GM21786 (cell line): ENCODE measurements around the gene FLT1.

Experiments used
- ATAC-seq: cut with Tn5 transposase; IDR thresholded peaks from one replicate; pipeline ENCODE4 v1.9.1; 2021; ENCODE audit not compliant: unreplicated experiment

FLT1 gene

GRCh38 chr13:28459911-28460310 is 35.0 kb downstream of the FLT1 start:
- no peak for ATAC-seq

- ATAC-seq = no peak
Observed at GRCh38 chr13:28458608-28459007, 36.3 kb downstream of the FLT1 start.

GRCh38 chr13:28458051-28458450 is 36.9 kb downstream of the FLT1 start:
- no peak for ATAC-seq

- ATAC-seq = no peak
Observed at GRCh38 chr13:28457521-28457920, 37.4 kb downstream of the FLT1 start.

GRCh38 chr13:28455580-28456194 is 39.2 kb downstream of the FLT1 start:
- ATAC-seq = no peak

GRCh38 chr13:28452755-28453154 is 42.2 kb downstream of the FLT1 start:
- no peak for ATAC-seq

GRCh38 chr13:28451482-28452217 is 43.3 kb downstream of the FLT1 start:
- ATAC-seq = no peak

- ATAC-seq = peak; percentile 77
Observed at GRCh38 chr13:28449826-28450773, 44.8 kb downstream of the FLT1 start.

GRCh38 chr13:28448651-28449358 is 46.1 kb downstream of the FLT1 start:
- ATAC-seq = no peak

GRCh38 chr13:28447989-28448388 is 46.9 kb downstream of the FLT1 start:
- ATAC-seq = no peak

- ATAC-seq = no peak
Observed at GRCh38 chr13:28447206-28447605, 47.7 kb downstream of the FLT1 start.

- no peak for ATAC-seq
Observed at GRCh38 chr13:28442839-28443238, 52.1 kb downstream of the FLT1 start.

GRCh38 chr13:28441529-28441928 is 53.4 kb downstream of the FLT1 start:
- ATAC-seq = no peak

- ATAC-seq = no peak
Observed at GRCh38 chr13:28440774-28441504, 54.0 kb downstream of the FLT1 start.

- no peak for ATAC-seq
Observed at GRCh38 chr13:28438598-28439334, 56.2 kb downstream of the FLT1 start.

- ATAC-seq = no peak
Observed at GRCh38 chr13:28438067-28438466, 56.9 kb downstream of the FLT1 start.

- ATAC-seq = no peak
Observed at GRCh38 chr13:28435917-28436316, 59.0 kb downstream of the FLT1 start.

GRCh38 chr13:28434926-28435325 is 60.0 kb downstream of the FLT1 start:
- ATAC-seq = no peak

GRCh38 chr13:28432816-28433560 is 61.9 kb downstream of the FLT1 start:
- no peak for ATAC-seq
